ENCODE results near the gene SLC44A3.

DNA sequence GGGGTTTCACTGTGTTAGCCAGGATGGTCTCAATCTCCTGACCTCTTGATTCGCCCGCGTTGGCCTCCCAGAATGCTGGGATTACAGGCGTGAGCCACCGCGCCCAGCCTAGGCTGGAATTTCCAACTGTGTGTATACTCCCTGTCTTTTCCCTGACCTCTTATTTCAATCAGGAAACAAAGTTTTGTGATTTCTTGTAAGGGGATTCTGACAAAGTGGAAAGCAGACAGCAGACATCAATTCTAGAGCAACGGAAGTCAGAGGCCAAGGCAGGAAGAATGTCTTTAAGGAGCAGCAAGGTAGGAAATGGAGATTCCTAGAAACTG is 36.0 kb upstream of the SLC44A3 start:
- TF ChIP-seq, protein P1, sequence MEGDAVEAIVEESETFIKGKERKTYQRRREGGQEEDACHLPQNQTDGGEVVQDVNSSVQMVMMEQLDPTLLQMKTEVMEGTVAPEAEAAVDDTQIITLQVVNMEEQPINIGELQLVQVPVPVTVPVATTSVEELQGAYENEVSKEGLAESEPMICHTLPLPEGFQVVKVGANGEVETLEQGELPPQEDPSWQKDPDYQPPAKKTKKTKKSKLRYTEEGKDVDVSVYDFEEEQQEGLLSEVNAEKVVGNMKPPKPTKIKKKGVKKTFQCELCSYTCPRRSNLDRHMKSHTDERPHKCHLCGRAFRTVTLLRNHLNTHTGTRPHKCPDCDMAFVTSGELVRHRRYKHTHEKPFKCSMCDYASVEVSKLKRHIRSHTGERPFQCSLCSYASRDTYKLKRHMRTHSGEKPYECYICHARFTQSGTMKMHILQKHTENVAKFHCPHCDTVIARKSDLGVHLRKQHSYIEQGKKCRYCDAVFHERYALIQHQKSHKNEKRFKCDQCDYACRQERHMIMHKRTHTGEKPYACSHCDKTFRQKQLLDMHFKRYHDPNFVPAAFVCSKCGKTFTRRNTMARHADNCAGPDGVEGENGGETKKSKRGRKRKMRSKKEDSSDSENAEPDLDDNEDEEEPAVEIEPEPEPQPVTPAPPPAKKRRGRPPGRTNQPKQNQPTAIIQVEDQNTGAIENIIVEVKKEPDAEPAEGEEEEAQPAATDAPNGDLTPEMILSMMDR (IDR thresholded peaks at IDR 0.05), result no peak
- no peak for TF ChIP-seq POLR2A (IDR thresholded peaks at IDR 0.05)

Data from adrenal gland (tissue), 5 donors.